HG03139 (cell line): Measurements from ENCODE around the gene CTPS2.
"Not testable (repeated sequence)": the region's sequence is repeated elsewhere in the genome, so short reads cannot be mapped to it uniquely, and the experiment has no call there.

ENCODE experiments used
- ATAC-seq: cut with Tn5 transposase; IDR thresholded peaks from one replicate; pipeline ENCODE4 v1.9.1; 2021; ENCODE audit not compliant: unreplicated experiment

The CTPS2 gene

GRCh38 chrX:16610121-16610621 lies 102.3 kb downstream of the CTPS2 start:
- ATAC-seq, result no peak

GRCh38 chrX:16606142-16606720 lies 106.2 kb downstream of the CTPS2 start:
- no peak for ATAC-seq

- no peak for ATAC-seq
Measured at GRCh38 chrX:16604337-16604736, 108.1 kb downstream of the CTPS2 start.

GRCh38 chrX:16603822-16604221 lies 108.6 kb downstream of the CTPS2 start:
- ATAC-seq, result no peak

GRCh38 chrX:16603235-16603634 lies 109.2 kb downstream of the CTPS2 start:
- not testable (repeated sequence) for ATAC-seq

GRCh38 chrX:16601885-16602284 lies 110.6 kb downstream of the CTPS2 start:
- no peak for ATAC-seq

- no peak for ATAC-seq
Measured at GRCh38 chrX:16594490-16594889, 118.0 kb downstream of the CTPS2 start.

GRCh38 chrX:16593801-16594200 lies 118.7 kb downstream of the CTPS2 start:
- no peak for ATAC-seq

- no peak for ATAC-seq
Measured at GRCh38 chrX:16592194-16592770, 120.2 kb downstream of the CTPS2 start.

- no peak for ATAC-seq
Measured at GRCh38 chrX:16589826-16590225, 122.6 kb downstream of the CTPS2 start.

- ATAC-seq, result no peak
Measured at GRCh38 chrX:16589211-16589610, 123.3 kb downstream of the CTPS2 start.

GRCh38 chrX:16588266-16588665 lies 124.2 kb downstream of the CTPS2 start:
- no peak for ATAC-seq

GRCh38 chrX:16587836-16588235 lies 124.6 kb downstream of the CTPS2 start:
- ATAC-seq, result no peak

- ATAC-seq, result no peak
Measured at GRCh38 chrX:16586377-16587112, 125.9 kb downstream of the CTPS2 start.

- no peak for ATAC-seq
Measured at GRCh38 chrX:16585486-16586376, 126.7 kb downstream of the CTPS2 start.

GRCh38 chrX:16580004-16580797 lies 132.3 kb downstream of the CTPS2 start:
- not testable (repeated sequence) for ATAC-seq

GRCh38 chrX:16579517-16579916 lies 133.0 kb downstream of the CTPS2 start:
- ATAC-seq, result no peak

- ATAC-seq, result no peak
Measured at GRCh38 chrX:16578218-16578617, 134.3 kb downstream of the CTPS2 start.

GRCh38 chrX:16577483-16578029 lies 134.9 kb downstream of the CTPS2 start:
- no peak for ATAC-seq

- not testable (repeated sequence) for ATAC-seq
Measured at GRCh38 chrX:16575388-16575787, 137.1 kb downstream of the CTPS2 start.
